ENCODE measurements around the gene FLRT2.

DNA sequence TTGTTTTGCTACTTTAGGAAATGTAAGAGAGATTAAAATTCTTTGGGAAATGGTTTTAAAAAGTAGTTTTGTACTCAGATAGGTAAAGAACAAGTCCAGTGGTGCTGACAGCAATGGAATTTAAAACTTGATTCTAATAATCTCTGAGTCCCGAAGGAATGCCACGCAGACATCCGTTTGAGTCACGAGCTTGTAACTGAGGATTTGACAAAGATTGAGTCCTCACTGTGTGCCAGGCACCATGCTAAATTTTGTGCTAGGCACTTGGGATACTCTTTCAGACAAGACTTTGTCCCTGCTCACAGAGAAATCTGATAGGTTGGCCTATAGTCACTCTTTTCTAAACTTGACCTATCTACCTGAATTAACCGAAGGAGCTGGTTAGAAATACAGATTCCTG lies 12.7 kb downstream of the FLRT2 start:
- TF ChIP-seq, protein P1, sequence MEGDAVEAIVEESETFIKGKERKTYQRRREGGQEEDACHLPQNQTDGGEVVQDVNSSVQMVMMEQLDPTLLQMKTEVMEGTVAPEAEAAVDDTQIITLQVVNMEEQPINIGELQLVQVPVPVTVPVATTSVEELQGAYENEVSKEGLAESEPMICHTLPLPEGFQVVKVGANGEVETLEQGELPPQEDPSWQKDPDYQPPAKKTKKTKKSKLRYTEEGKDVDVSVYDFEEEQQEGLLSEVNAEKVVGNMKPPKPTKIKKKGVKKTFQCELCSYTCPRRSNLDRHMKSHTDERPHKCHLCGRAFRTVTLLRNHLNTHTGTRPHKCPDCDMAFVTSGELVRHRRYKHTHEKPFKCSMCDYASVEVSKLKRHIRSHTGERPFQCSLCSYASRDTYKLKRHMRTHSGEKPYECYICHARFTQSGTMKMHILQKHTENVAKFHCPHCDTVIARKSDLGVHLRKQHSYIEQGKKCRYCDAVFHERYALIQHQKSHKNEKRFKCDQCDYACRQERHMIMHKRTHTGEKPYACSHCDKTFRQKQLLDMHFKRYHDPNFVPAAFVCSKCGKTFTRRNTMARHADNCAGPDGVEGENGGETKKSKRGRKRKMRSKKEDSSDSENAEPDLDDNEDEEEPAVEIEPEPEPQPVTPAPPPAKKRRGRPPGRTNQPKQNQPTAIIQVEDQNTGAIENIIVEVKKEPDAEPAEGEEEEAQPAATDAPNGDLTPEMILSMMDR (conservative IDR thresholded peaks at IDR 0.05), result no peak
- no peak for TF ChIP-seq EZH2 (IDR thresholded peaks at IDR 0.05; ENCODE audit: low read depth)
